SKM-1 (cell line): ENCODE measurements around the gene POLD4.
"Not testable (repeated sequence)": the region's sequence is repeated elsewhere in the genome, so short reads cannot be mapped to it uniquely, and the experiment has no call there.

Experiments
- DNase-seq: peaks from one replicate; lab custom pipeline; 2025; ENCODE audit not compliant: unreplicated experiment; lab: John Stamatoyannopoulos, UW

Gene POLD4

DNA sequence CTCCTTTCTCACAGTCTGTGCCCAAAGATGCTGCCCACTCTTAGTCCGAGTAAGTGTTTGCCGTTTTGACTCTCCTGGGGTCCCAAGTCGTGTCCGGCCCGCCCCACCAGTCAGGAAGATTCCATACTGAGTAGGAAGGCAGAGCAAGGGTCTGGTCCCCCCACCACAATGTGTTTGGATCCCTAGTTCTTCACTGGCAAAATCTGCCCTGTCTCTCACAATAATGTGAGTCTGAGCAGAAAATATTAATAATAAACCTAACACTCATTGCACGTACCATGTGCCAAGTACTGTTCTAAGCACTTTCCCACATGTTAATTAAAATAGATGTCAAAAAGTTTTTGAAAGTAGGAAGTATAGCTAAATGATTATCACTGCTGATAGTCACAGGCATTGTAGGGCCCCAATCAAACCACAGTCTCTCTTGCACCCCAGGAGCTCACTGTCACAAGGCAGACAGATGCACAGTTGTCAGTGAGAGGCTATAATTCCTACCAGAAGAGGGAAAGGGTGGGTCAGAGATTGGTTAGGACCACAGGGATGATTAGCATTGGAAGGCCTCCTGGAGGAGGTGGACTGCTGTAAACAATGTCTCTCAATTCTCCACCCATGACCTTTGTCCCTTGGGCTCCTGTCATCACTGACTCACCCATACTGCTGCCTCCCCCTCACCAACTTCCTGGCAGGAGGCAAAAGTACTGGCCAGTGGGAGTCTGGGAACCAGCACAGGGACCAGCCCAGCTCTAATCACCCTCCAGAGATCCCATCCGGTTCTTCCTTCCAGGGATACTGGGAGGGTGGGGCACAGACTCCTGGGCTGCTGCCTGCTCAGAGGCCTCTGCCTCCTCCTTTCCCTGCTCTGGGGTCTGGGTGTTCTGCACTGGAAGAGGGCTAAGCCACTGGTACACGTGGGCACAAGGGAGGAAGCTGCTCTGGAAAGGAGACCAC, 1.0 kb upstream of the POLD4 start:
- DNase-seq = no peak

DNA sequence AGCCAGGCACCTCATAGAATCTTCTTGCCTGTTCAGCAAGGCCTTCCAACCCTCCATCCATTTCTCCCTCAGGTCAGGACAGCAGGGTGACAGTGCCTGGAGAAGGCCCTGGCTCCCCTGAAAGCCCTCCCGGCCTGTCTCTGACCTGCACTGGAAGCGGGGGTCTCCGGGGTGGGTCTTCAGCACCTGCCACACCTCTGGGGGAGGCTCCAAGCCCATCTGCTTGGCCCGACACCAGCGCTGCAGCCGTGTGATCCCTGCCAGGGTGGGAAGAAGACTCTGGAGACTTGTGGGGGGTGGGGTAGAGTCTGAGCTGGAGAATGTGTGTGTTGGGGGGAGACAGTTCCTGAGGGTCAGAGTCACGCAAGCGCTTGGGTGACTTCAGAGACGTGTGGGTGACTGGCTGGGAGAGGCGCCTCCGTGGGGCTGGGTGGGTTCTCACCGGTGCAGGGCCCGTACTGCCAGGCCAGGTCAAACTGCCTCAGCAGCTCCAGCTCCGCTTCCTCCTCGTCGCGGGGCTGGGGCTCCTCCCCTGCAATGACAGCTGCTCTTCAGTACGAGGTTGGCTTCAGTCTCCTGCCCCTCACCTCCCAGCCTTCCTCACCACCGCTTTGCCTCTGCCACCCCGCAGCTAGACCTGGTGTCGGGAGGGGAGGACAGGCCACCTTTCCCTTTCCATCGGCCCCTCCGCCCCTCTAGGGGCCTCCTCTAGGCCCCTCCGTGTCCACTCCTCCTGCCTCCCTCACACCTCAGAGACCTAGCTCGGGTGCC, 615 bp downstream of the POLD4 start:
- no peak for DNase-seq

- DNase-seq = peak; percentile 56
Observed at GRCh38 chr11:67351275-67352005, 1.9 kb downstream of the POLD4 start.

- DNase-seq = no peak
Observed at GRCh38 chr11:67349928-67350465, 3.3 kb downstream of the POLD4 start.

- no peak for DNase-seq
Observed at GRCh38 chr11:67349457-67349856, 3.9 kb downstream of the POLD4 start.

DNA sequence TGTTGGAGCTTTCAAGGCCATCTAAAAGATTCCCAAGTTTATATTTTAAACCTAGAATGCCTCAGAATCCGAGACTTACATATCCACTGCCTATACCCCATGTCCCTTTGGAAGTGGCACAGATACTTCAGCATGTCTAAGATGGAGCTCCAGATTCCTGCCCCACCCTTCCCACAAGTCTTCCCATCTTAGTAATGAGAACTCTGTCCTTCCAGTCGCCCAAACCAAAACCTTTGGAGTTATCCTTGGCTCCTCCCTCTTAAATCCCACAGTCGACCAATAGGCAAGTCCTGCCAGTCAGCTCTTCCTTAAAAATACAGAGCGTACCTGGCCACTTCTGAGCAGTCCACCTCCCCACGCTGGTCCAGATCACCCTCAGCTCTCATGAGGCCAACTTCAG, 4.3 kb downstream of the POLD4 start:
- no peak for DNase-seq

- no peak for DNase-seq
Observed at GRCh38 chr11:67347964-67348749, 5.2 kb downstream of the POLD4 start.

GRCh38 chr11:67345920-67346819, 7.2 kb downstream of the POLD4 start:
- peak; percentile 54 for DNase-seq

DNA sequence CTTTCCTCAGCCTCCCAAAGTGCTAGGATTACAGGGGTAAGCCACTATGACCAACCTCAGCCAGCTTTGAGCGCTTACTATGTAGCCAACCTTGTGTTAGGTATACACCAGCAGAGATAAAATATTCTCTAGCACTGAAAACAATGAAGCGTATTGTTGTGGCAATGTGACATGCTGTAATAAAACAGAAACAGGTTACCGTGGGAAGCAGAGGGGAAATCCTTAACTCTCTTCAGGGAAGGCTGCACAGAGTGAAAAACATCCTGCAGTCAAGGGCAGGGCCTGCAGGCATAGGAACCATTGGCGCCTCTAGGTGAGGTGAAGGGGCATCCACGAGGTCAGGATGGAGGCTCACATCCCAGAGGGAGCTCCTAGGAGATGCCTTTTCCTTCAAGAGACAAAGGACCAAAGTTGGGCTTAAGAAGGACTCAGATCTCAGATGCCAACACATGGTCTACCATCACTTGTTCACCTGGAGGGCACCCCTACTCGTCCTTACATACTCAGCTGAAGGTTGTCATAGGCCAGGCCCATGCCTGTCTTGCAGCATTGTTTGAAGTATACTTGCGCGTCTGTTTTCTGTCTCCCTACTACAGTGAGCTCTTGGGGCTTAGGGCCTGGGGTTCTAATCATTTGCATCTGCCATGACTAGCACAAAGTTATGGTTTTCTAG, 8.0 kb downstream of the POLD4 start:
- DNase-seq = no peak

- no peak for DNase-seq
Observed at GRCh38 chr11:67344264-67344663, 9.1 kb downstream of the POLD4 start.

DNA sequence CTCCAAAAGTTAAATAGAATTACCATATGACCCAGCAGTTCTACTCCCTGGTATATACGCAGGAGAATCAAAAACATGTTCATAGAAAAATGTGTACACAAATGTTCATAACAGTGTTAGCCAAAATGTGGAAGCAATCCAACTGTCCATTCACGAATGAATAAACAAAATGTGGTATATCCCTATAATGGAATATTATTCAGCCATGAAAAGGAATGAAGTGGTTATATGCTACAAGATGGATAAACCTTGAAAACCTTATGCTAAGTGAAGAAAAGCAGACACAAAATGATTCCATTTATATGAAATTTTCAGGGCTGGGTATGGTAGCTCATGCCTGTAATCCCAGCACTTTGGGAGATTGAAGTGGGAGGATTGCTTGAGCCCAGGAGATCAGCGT, 16.1 kb downstream of the POLD4 start:
- no peak for DNase-seq

- DNase-seq = no peak
Observed at GRCh38 chr11:67332081-67332691, 21.2 kb downstream of the POLD4 start.

GRCh38 chr11:67323526-67323925, 29.8 kb downstream of the POLD4 start:
- no peak for DNase-seq

GRCh38 chr11:67322049-67322448, 31.3 kb downstream of the POLD4 start:
- no peak for DNase-seq

- DNase-seq = no peak
Observed at GRCh38 chr11:67321313-67321871, 32.0 kb downstream of the POLD4 start.

DNA sequence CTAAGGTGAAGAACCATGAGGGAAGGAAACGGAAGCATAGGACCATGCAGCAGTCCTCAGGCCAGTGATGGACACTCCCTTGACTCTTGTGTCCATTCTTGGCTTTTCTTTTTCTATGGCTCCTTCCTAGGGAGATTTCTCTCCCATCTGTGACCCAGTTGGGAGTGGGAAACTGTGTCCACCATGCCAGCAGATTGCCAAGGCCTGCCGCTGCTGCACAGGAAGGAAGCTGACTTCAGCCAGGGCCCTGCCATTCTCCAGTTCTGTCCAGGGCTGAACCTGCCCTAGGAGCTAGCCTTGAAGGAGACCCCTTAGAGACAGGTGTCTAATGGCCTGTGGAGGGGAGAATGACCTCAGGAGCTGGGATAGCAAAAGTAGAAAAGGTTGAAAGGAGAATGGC, 32.7 kb downstream of the POLD4 start:
- no peak for DNase-seq

DNA sequence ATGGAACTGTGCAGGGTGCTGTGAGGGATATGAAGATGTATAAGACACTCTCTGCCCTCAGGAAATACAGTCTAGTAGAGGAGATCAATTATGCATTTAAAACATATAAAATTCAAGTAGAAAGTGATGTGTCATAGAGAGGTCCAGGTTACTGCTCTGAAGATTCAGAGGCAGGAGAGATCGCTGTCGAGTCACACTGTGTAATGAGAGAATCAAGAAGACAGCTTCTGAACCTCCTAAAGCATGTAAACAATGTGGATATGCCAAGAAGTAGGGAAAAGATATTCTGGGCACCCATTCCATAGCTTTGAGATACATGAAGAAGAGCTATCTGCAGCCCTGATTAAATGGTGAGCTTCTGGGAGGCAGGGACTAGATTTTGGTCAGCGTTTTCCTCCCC, 33.3 kb downstream of the POLD4 start:
- DNase-seq = no peak

DNA sequence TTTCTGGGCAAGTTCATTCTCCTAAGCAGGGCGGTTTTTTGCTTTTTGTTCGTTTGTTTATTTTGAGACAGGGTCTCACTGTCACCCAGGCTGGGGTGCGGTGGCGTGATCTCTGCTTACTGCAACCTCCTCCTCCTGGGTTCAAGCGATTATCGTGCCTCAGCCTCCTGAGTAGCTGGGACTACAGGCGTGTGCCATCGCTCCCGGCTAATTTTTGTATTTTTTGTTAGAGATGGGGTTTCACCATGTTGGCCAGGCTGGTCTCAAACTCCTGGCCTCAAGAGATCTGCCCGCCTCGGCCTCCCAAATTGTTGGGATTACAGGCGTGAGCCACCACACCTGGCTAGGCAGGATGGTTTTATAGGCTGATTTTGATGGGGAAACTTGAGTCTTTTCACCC, 34.5 kb downstream of the POLD4 start:
- not testable (repeated sequence) for DNase-seq
